Uterus (tissue), 2 donors: ENCODE results near the gene SPRR2A.

ENCODE experiments used
- CTCF ChIP-seq, 4 experiments: fragments of 200-600 bp in 2 of 4; fragments of 450-650 bp in 2 of 4; sonication (generic) in 2 of 4; IDR thresholded peaks; one replicate each; pipeline ENCODE4 v1.5.1; 2016 to 2019; ENCODE audit warnings: antibody characterized with exemption in 4 of 4, mild to moderate bottlenecking in 2 of 4, moderate library complexity in 1 of 4
- POLR2A ChIP-seq, 2 donors: fragments of 450-650 bp; IDR thresholded peaks; one replicate each; pipeline ENCODE4 v1.6.1; 2016; ENCODE audit warnings: antibody characterized with exemption in 2 of 2, mild to moderate bottlenecking in 1 of 2, moderate library complexity in 1 of 2

- TF ChIP-seq POLR2A (IDR thresholded peaks at IDR 0.05) (no peak), CTCF (IDR thresholded peaks at IDR 0.05) (no peak)
These were observed 14.2 kb upstream of the SPRR2A start, which contains the start of gene SPRR2B for GRCh38 chr1:153071511-153071910.
